GM18951 (cell line): ENCODE data around the gene FBXW8.
"Not testable (repeated sequence)": the region's sequence is repeated elsewhere in the genome, so short reads cannot be mapped to it uniquely, and the experiment has no call there.

ENCODE experiments used
- POLR2A ChIP-seq: IDR thresholded peaks from 4 replicates; pipeline ENCODE4 v1.6.1; 2011; ENCODE audit warnings: mild to moderate bottlenecking; ENCODE audit not compliant: insufficient read length, insufficient read depth; ENCODE audit errors: extremely low read depth
- in situ Hi-C: fragments of 300-500 bp; cut with MboI; formaldehyde crosslinking; loops from one replicate; pipeline ENCODE4 v1.12.0; 2022; ENCODE audit warnings: low sequenced_read_pairs, mixed read lengths, inconsistent platforms; ENCODE audit not compliant: unreplicated experiment

Gene FBXW8

DNA sequence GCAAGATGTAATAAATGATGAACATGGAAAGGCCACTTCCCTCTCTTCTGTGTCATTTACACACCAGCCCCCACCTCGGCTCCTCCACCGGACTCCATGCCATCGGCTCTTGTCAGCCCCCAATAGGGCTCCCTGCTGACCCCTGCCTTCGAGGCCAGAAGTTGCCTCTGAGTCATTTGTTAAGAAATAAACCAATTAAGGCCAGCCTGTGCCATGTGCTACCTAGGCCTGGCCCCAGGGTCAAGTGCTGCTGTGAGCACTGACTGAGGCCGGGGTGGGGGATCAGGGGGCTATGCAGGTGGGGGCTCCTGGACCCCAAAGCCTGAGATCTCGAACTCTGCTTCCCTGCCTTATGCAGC lies 135.2 kb downstream of the FBXW8 start:
- in situ Hi-C loops: no loop called here
- no peak for TF ChIP-seq POLR2A

DNA sequence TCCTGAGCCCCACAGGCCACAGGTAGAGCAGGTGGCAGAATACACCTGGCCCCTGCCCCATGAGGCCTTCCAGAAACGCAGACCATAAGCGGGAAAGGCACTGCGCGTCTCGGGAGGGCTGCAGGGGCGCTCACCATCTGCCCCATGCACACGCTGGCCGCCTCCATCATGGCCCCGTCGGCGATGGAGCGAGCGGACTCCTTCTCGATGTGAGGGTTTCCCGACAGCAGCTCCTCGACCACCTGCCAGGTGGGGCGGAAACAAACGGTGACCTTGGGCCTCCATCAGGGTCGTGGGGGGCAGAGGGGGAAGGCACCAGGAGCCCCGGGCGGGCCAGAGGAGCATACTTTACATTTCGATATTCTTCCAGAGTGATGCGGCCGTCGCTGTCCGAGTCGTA lies 135.7 kb downstream of the FBXW8 start:
- in situ Hi-C loops: no loop called here

DNA sequence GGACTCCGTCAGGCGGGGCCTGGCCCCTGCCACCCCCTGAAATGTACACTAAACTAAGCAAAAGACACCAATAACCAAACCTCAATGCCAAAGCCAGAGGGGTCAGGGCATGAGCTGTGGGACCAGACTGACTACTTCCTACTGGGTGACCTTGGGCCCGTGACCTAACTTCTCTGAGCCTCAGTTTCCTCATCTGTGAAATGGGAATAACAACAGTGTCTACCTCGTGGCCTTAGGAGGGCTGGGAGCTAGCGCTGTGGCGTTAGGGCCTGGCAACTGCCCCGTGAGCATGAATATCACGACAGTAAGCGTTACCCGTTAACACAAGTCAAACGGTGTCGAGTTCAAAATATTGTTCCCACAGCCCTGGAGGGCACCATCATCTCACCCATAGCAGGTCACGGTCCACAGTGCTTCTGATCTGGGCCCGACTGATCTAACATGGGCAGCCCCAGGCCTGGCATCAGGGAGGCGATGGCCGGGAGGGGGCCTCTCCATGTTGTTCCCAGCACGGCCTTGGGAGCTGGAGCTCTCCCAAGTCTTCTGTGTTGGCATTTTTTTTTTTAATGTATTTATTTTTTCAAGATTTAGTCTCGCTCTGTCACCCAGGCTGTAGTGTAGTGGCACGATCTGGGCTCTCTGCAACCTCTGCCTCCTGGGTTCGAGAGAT lies 136.2 kb downstream of the FBXW8 start:
- no peak for TF ChIP-seq POLR2A
- in situ Hi-C loops: no loop called here

More for the DNA sequence above, 135.7 kb downstream of the FBXW8 start:
- no peak for TF ChIP-seq POLR2A

DNA sequence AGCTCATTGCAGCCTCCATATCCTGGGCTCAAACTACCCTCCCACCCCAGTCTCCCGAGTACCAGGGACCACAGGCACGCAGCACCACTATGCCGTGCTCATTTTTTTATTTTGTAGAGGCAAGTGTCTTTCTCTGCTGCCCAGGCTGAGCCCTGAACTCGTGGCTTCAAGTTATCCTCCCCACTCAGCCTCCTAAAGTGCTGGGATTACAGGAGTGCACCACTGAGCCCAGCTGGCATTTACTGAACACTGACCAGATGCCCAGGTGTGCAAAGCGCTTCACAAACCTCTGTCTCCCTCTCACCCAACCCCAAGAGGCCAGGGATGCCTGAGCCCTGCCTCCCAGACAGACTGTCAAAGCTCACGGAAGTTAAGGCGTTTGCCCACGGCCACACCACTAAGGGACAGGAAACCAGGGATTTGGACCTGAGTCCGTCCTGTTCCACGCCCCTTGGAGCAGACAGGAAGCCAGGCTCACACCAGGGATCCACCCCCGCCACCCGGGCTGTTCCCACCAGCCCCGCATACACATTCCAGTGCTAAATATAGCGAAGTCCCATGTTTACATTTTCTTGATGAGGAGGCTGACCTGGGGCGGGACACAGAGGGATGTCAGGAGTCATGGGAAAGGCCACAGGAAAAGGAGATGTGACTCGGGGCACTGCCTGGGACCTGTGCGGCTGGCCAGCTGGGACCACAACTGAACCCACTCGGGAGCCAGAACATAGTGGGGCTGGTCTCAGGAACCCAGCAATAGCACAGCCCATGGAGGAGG lies 137.2 kb downstream of the FBXW8 start:
- in situ Hi-C loops: no loop called here
- no peak for TF ChIP-seq POLR2A

DNA sequence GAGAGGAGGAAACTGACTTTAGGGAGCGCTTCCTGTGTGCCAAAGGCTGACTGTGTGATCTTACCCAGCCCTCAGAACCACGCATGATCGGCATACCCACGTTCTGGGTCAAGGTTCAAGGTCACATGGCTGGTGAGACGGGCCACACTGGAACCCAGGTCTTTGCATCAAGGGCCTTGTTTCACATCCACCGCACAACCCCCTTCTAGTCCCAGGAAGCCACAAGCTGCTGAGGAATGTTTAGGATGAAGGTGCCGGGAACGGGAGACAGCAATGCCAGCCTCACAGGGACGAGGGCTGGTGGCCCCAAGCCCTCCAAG lies 137.8 kb downstream of the FBXW8 start:
- in situ Hi-C loops: no loop called here
- no peak for TF ChIP-seq POLR2A

DNA sequence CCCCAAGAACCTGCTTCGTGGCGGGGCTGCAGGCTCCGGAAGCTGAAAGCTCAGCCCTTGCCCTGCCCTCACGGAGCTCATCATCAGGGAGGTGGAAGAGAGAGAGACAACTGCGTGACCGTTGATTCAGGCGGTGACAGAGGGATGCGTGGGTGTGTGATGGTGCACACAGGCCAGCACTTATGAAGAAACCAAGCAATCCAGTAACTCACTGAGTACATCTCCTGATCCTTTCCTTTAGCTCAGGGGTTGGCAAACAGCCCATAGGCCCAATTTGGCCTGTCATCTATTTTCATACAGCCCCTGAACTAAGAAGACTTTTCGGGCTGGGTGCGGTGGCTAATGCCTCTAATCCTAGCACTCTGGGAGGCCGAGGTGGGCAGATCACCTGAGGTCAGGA lies 138.5 kb downstream of the FBXW8 start:
- in situ Hi-C loops: no loop called here
- no peak for TF ChIP-seq POLR2A

DNA sequence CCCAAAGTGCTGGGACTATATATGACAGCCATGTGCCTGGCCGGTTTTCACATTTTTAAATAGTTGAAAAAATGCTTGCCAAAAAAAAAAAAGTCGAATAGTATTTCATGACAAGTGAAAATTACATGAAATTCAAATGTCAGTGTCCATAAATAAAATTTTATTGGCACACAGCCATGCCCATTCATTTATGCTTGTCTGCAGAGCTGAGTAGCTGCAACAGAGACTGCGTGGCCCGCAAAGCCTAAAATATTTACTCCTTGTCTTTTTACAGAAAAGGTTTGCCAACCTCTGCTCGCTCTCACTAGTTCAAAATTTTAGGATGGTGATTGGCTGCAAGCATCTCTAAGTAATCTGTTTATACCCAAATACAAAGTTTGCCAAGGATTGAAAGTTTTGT lies 139.3 kb downstream of the FBXW8 start:
- in situ Hi-C loops: no loop called here
- no peak for TF ChIP-seq POLR2A

DNA sequence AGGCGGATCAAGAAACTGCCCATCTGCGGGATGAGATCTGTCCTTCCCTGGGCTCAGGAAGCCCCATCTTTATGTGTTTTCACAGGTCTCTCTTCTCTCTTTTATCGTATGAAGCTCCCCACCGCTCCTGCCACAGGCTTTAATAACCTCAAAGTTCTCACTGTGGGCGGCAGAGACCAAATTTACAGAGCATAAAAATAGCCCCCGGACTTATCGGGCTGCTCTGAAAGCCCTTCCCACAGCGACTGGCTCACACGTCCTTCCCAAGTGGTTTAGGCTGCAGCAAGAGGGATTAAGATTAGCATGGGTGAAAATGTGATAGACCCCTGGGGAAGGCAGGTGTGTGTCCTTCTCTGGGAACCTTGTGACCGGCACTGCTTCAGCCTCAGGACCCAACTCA lies 140.6 kb downstream of the FBXW8 start:
- TF ChIP-seq POLR2A: no peak
- in situ Hi-C loops: no loop called here

DNA sequence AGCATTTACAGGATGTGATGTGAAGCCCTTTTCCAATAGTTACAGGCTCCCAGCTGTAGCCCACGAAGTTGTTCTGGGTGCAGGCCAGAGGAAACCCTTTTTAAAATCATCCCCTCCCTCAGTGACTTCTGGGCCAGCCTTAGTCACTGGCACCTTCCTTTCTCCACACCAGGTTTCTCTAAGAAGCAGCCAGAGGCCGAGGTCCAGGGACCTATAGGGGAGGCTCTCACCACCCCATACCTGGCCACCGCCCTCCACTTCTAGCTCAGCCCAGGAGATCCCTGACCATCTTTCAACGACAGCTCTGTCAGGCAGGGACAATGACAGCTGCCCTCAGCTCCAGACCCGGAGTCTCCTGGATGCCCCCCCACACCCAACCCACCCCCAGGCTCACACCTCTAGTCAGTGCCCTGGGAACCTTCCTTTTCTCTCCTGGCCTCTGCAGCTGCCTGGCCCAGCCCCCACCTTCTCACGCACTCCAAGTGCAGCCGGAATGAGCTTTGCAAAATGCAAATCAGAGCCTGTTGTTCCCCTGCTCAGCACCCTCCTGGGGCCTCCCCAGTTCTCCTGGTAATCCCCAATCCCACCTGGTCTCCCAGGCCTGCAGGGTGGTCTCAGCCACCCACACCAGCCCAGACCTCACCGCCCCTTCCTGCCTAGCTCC lies 141.8 kb downstream of the FBXW8 start:
- in situ Hi-C loops: no loop called here
- TF ChIP-seq POLR2A: no peak

DNA sequence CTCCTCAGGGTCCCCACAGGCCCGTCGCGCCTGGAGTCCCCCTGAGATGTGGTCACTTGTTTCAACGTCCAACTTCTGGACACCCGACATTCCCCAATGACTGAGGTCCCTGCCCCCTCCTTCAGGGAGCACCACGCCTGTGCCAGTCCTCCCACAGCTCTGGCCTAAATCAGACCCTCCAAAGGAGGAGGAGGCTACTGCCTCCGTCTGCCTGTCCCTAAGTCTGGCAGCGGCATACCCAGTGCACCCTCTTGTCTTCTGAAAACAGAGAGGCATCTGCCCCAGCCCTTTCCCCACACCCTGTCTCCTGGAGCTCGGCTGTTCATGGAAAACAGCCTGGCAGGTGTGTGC lies 142.3 kb downstream of the FBXW8 start:
- in situ Hi-C loops: no loop called here
- TF ChIP-seq POLR2A: no peak

DNA sequence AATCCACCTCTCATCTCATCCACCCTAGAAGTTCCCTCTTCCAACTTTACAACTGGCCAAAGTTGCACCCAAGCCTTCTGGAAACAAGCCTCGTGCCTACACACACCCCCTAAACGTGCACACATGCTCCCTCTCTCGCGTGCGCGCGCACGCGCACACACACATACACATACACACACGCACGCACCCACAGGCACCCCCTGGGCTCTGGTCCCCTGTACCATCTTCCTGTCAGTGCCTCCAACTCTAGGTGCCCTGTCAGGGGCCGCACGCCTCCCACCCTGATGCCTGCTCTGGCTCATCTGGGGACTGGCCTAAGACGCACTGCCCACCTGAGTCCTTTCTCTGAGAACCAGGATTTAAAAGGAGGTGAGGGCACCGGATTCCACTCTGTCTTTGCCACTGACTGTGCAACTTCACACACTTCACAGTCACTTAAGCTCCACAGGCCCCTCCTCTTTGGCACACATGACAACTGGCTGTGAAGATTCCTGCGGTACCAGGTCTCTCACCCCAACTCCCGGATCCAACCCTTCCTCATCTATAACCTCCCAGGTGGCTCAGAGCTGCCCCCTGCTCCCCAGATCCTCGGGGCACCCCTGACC lies 142.9 kb downstream of the FBXW8 start:
- in situ Hi-C loops: no loop called here
- no peak for TF ChIP-seq POLR2A

DNA sequence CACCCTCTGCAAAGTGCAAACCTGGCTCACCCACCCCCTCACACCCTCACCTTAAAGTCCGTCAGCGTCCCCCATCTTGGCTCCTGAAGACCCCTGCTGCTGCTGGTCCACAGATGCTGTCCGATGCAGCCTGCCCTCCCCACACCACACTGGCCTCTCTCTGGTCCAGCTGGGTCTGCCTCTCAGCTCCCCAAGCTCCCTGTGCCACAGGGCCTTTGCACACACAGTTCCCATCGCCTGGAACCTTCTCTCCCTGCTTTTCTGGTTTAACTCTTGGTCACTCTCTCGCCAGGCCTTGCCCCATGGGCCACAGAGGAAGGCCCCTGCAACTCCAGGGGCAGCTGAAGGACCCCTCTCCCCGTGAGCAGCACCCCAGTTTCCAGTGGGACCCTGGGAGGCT lies 143.5 kb downstream of the FBXW8 start:
- no peak for TF ChIP-seq POLR2A
- in situ Hi-C loops: no loop called here

DNA sequence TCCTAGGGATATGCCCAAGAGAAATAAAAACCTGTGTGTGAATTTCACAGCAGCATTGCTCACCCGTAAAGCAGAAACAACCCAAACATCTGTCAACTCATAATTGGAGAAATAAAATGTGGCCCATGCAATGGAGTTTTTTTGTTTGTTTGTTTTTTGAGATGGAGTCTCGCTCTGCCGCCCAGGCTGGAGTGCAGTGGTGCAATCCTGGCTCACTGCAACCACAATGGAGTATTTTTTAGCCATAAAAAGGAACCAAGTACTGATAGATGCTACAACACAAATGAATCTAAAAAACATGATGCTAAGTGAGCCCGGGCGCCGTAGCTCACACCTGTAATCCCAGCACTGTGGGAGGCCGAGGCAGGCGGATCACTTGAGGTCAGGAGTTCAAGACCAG lies 146.9 kb downstream of the FBXW8 start:
- in situ Hi-C loops: not testable (repeated sequence)
